Urinary bladder (tissue), 4 donors: ENCODE measurements around the gene MAGOHB. TPM values are rescaled to one million over a fixed set of nuclear protein-coding genes. Genes with fewer than 3 reads are reported as not detected.

Source experiments
- DNase-seq: peaks from one replicate; pipeline ENCODE4 v3.0.0-alpha.2; 2015; ENCODE audit errors: extremely low spot score
- H3K27ac ChIP-seq: one replicate; pipeline ENCODE4 v1.5.1; 2013; ENCODE audit warnings: low read depth, mild to moderate bottlenecking, moderate library complexity
- H3K36me3 ChIP-seq: one replicate; pipeline ENCODE4 v1.6.1; 2013; ENCODE audit warnings: mild to moderate bottlenecking, moderate library complexity; ENCODE audit not compliant: insufficient read depth
- H3K4me1 ChIP-seq: one replicate; pipeline ENCODE4 v1.6.1; 2013; ENCODE audit warnings: mild to moderate bottlenecking, moderate library complexity; ENCODE audit not compliant: insufficient read depth
- H3K4me3 ChIP-seq: one replicate; pipeline ENCODE4 v1.5.1; 2013; ENCODE audit warnings: low read depth, low read length
- WGBS: extraction: QIAGEN DNeasy Blood & Tissue Kit; methylation state at CpG from one replicate; pipeline ENCODE4 v1.1.7; 2013; 5-methylcytosine and 5-hydroxymethylcytosine counted together
- polyA plus RNA-seq: library from polyadenylated mRNA; stranded (reverse); fragments of 200-250 nt; gene quantifications from one replicate; pipeline ENCODE4 v1.2.3, GENCODE V29; 2013
- total RNA-seq: library from RNA; depleted of rRNA; stranded (reverse); fragments of >200 nt; gene quantifications from one replicate; pipeline ENCODE4 v1.2.3, GENCODE V29; 2014
- donor health status: healthy with polysubstance abuse.
- donor health status: healthy.

The MAGOHB gene
- total and polyA plus RNA-seq, 2 donors, result 18.0 to 49.6 TPM

GRCh38 chr12:10558301-10558700, 55.1 kb downstream of the MAGOHB start:
- Histone ChIP-seq H3K4me1 (no peaks in the 10 kb centered on the region), H3K4me3 (no peak overlapping the region), H3K27ac (no peak overlapping the region), H3K36me3 (no peaks in the 10 kb centered on the region)
- DNase-seq, result no peak
- WGBS, result 82% methylated on average over 3 of the region's 3 CpGs

DNA sequence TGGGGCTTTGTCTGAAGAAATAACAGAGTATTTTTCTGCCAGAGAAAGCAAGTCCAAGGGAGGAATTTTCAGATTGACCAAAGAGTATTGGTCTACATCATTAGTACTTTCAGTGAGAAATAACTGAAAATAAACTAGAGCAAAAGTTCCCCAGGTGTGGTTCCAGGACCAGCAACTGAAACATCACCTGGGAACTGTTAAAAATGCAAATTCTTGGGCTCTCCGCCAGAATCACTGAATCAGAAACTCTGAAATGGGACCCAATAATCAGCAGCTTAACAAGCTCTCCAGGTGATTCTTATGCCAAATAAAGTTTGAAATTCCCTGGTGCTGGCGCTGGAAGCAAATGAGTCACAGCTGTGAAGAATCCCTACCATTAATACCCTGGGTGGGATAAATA, 55.6 kb downstream of the MAGOHB start:
- H3K4me3 ChIP-seq, result no peak overlapping the region
- WGBS, result 68% methylated on average over 2 of the region's 2 CpGs
- H3K27ac ChIP-seq, result no peak overlapping the region
- H3K4me1 ChIP-seq, result no peaks in the 10 kb centered on the region
- DNase-seq, result no peak
- no peaks in the 10 kb centered on the region for H3K36me3 ChIP-seq

GRCh38 chr12:10557329-10557728, 56.1 kb downstream of the MAGOHB start:
- 66% methylated on average over 6 of the region's 6 CpGs for WGBS
- H3K4me3 ChIP-seq, result no peak overlapping the region
- no peak overlapping the region for H3K27ac ChIP-seq
- no peaks in the 10 kb centered on the region for H3K36me3 ChIP-seq
- H3K4me1 ChIP-seq, result no peaks in the 10 kb centered on the region
- DNase-seq, result no peak

- Histone ChIP-seq H3K36me3 (no peaks in the 10 kb centered on the region), H3K4me3 (no peak overlapping the region), H3K27ac (no peak overlapping the region), H3K4me1 (no peaks in the 10 kb centered on the region)
- 79% methylated on average over 7 of the region's 7 CpGs for WGBS
- no peak for DNase-seq
These were observed 58.5 kb downstream of the MAGOHB start for GRCh38 chr12:10554756-10555481.

DNA sequence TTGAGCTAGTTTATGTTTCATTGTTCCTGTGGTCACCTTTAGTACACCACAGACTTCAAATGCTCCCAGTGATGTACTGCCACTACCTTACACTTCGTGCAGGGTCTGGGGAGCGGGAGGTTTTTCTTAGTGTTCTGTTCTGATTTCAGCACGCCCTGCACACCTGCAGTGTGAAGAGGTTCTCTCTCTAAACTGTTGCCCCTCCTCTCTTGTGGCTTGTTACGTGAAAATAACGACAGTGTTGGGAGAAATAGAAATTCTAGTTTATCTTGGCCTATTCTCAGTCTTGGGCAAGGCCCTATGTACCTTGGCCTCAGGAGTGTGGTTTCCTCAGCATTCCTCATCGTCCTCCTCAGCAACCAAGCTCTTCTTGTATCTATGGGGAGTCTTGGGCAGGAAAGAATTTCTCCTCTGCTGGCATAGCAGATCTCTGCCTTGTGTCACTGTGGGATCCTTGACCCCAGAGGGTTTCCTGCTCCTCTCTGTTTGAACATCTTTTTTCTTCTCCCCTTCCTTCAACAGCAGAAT, 59.1 kb downstream of the MAGOHB start:
- DNase-seq, result no peak
- WGBS, result 81% methylated on average over 6 of the region's 6 CpGs
- Histone ChIP-seq H3K4me3 (no peak overlapping the region), H3K4me1 (no peaks in the 10 kb centered on the region), H3K36me3 (no peaks in the 10 kb centered on the region), H3K27ac (no peak overlapping the region)

Other genes starting within 250 kb of the MAGOHB start
- gene KLRK1, start 223.6 kb downstream of the MAGOHB start, total RNA-seq, result 1.3 TPM
- 1.9 TPM for gene KLRK1, start 223.6 kb downstream of the MAGOHB start, polyA plus RNA-seq
- gene KLRC4, start 203.9 kb downstream of the MAGOHB start, total RNA-seq, result 0.37 TPM
- gene KLRC4, start 203.9 kb downstream of the MAGOHB start, polyA plus RNA-seq, result 0.23 TPM
- 0.69 TPM for gene KLRC3, start 193.0 kb downstream of the MAGOHB start, total RNA-seq
- gene KLRC3, start 193.0 kb downstream of the MAGOHB start, polyA plus RNA-seq, result 0.49 TPM
- gene KLRC2, start 177.6 kb downstream of the MAGOHB start, total RNA-seq, result 0.37 TPM
- 0.20 TPM for gene KLRC2, start 177.6 kb downstream of the MAGOHB start, polyA plus RNA-seq
- gene KLRC1, start 160.2 kb downstream of the MAGOHB start, total RNA-seq, result 2.4 TPM
- 0.82 TPM for gene KLRC1, start 160.2 kb downstream of the MAGOHB start, polyA plus RNA-seq
- 1.1 TPM for gene EIF2S3B, start 107.7 kb downstream of the MAGOHB start, total RNA-seq
- gene EIF2S3B, start 107.7 kb downstream of the MAGOHB start, polyA plus RNA-seq, result 1.6 TPM
- gene STYK1, start 60.4 kb upstream of the MAGOHB start, total RNA-seq, result 5.0 TPM
- gene STYK1, start 60.4 kb upstream of the MAGOHB start, polyA plus RNA-seq, result 1.1 TPM
- gene YBX3, start 109.7 kb upstream of the MAGOHB start, total RNA-seq, result 100.0 TPM
- gene YBX3, start 109.7 kb upstream of the MAGOHB start, polyA plus RNA-seq, result 523 TPM
- gene TAS2R7, start 189.0 kb upstream of the MAGOHB start, total RNA-seq, result not detected
- not detected for gene TAS2R7, start 189.0 kb upstream of the MAGOHB start, polyA plus RNA-seq
- gene TAS2R8, start 193.7 kb upstream of the MAGOHB start, total RNA-seq, result 0.58 TPM
- not detected for gene TAS2R8, start 193.7 kb upstream of the MAGOHB start, polyA plus RNA-seq
- gene TAS2R9, start 196.6 kb upstream of the MAGOHB start, total RNA-seq, result 0.37 TPM
- not detected for gene TAS2R9, start 196.6 kb upstream of the MAGOHB start, polyA plus RNA-seq
- gene TAS2R10, start 212.7 kb upstream of the MAGOHB start, total RNA-seq, result 7.8 TPM
- gene TAS2R10, start 212.7 kb upstream of the MAGOHB start, polyA plus RNA-seq, result not detected
- gene PRR4, start 235.9 kb upstream of the MAGOHB start, total RNA-seq, result 4.4 TPM
- gene PRR4, start 235.9 kb upstream of the MAGOHB start, polyA plus RNA-seq, result 2.0 TPM